ENCODE results near the gene LYST.

DNA sequence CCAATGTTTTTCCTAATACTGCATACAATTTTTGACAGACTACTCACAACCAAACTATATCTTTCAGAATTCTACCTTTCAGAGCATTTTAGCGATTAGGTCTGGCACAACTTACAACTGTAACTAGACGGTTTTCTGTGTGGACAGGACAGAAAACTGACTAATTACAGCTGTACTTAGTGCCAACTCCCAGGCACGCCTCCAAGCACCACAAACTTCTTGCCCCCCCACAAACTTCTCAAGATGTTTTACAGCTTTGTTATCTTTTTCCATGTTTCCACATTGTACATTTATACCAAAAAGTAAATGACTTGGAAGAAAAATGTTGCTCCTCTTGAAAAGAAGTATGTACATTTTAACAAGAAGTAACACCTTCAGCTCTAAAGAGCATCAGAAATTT, 13.8 kb downstream of the LYST start:
- TF ChIP-seq POLR2A (IDR thresholded peaks at IDR 0.05) (no peak), EP300 (IDR thresholded peaks at IDR 0.05) (no peak)
- TF ChIP-seq, protein P1, sequence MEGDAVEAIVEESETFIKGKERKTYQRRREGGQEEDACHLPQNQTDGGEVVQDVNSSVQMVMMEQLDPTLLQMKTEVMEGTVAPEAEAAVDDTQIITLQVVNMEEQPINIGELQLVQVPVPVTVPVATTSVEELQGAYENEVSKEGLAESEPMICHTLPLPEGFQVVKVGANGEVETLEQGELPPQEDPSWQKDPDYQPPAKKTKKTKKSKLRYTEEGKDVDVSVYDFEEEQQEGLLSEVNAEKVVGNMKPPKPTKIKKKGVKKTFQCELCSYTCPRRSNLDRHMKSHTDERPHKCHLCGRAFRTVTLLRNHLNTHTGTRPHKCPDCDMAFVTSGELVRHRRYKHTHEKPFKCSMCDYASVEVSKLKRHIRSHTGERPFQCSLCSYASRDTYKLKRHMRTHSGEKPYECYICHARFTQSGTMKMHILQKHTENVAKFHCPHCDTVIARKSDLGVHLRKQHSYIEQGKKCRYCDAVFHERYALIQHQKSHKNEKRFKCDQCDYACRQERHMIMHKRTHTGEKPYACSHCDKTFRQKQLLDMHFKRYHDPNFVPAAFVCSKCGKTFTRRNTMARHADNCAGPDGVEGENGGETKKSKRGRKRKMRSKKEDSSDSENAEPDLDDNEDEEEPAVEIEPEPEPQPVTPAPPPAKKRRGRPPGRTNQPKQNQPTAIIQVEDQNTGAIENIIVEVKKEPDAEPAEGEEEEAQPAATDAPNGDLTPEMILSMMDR (IDR thresholded peaks at IDR 0.05) = no peak

All from sigmoid colon (tissue), 4 donors.